Measurements from ENCODE around the gene NSUN2.

DNA sequence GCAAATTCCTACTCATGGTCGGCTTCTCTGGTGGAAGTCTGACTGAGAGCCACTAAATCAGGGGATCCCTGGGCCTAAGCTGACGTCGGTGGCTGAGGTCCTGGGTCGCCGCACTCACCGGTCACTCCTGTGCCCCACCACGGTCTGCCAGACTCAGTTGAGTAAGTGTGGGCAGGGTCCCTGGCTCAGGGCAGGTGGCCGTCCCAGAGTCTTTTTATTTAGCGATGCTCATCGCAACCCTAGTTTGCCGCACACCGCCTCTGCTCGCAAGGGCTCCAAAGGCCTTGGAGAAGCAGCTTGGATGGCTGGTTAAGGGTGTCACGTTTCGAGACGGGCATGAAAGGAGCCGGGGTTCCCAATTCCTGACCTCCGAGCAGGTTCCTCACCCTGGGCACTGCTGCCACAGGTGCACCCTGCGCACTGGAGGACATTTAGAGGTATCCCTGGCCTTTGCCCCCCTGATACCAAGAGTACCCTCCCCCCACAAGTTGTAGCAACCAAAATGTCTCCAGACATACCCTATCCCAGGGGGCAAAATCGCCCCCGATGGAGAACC lies 59.9 kb downstream of the NSUN2 start:
- TF ChIP-seq, protein P1, sequence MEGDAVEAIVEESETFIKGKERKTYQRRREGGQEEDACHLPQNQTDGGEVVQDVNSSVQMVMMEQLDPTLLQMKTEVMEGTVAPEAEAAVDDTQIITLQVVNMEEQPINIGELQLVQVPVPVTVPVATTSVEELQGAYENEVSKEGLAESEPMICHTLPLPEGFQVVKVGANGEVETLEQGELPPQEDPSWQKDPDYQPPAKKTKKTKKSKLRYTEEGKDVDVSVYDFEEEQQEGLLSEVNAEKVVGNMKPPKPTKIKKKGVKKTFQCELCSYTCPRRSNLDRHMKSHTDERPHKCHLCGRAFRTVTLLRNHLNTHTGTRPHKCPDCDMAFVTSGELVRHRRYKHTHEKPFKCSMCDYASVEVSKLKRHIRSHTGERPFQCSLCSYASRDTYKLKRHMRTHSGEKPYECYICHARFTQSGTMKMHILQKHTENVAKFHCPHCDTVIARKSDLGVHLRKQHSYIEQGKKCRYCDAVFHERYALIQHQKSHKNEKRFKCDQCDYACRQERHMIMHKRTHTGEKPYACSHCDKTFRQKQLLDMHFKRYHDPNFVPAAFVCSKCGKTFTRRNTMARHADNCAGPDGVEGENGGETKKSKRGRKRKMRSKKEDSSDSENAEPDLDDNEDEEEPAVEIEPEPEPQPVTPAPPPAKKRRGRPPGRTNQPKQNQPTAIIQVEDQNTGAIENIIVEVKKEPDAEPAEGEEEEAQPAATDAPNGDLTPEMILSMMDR (IDR thresholded peaks at IDR 0.05; ENCODE audit: extremely low read depth in 1 of 2, insufficient read depth in 1 of 2, low read depth in 1 of 2, low read length in 2 of 2): no peak
- no peak for TF ChIP-seq MYC (IDR thresholded peaks at IDR 0.05; ENCODE audit: low read depth, low read length)
